ENCODE measurements around the gene STAMBPL1. TPM values are rescaled to one million over a fixed set of nuclear protein-coding genes. Genes with fewer than 3 reads are reported as not detected.

The STAMBPL1 gene
- polyA plus RNA-seq, 1 donor from 2014 or later = 21.9 TPM

DNA sequence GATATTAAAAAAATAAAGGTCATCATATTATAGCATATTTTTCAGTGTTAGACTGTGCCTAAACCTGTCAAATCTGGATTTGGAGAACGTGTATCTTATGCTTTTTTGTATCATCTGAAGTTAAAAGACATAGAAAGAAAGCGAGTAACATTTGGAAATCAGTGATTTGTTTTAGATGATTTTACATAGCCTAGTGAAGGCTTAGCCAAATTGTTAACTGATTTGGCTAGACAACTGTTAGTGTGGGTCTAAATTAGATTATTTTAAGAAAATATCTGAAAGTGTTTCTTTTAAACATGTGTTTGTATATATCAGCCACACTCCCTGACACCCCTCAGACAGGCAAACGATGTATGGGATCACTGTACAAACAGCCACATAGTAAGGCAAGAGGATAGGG lies 36.9 kb downstream of the STAMBPL1 start:
- Histone ChIP-seq H3K9me3 (ENCODE audit: low read length) (no peaks in the 10 kb centered on the region), H3K4me2 (ENCODE audit: low read length) (no peak overlapping the region), H2AFZ (ENCODE audit: low read depth, low read length) (no peak overlapping the region), H3K9me2 (ENCODE audit: insufficient read depth, low read length) (no peaks in the 10 kb centered on the region), H3K36me3 (ENCODE audit: insufficient read depth, low read length) (peaks cover 8% of the 10 kb centered on the region), H4K20me1 (ENCODE audit: insufficient read depth) (no peaks in the 10 kb centered on the region), H3K4me3 (ENCODE audit: low read length) (no peak overlapping the region), H3K27ac (ENCODE audit: low read length) (no peak overlapping the region), H3F3A (ENCODE audit: insufficient read depth, low read length, poor library complexity, severe bottlenecking) (no peaks in the 10 kb centered on the region), H3K79me2 (replicated peaks; ENCODE audit: insufficient read depth, low read length) (no peaks in the 10 kb centered on the region), H3K9ac (ENCODE audit: low read length) (no peak overlapping the region), H3K27me3 (ENCODE audit: insufficient read depth, low read depth, low read length) (no peaks in the 10 kb centered on the region)
- no peak for TF ChIP-seq EP300 (conservative IDR thresholded peaks at IDR 0.05; ENCODE audit: poor library complexity, severe bottlenecking)
- no peak for TF ChIP-seq TAF1 (IDR thresholded peaks at IDR 0.05; ENCODE audit: low read depth)
- TF ChIP-seq POLR2AphosphoS5 (IDR thresholded peaks at IDR 0.05) = no peak
- TF ChIP-seq SMC3 (conservative IDR thresholded peaks at IDR 0.05; ENCODE audit: poor library complexity) = no peak
- TF ChIP-seq EZH2 (IDR thresholded peaks at IDR 0.05; ENCODE audit: borderline replicate concordance, insufficient read depth, low read length, poor library complexity, severe bottlenecking) = no peak
- TF ChIP-seq RAD21 (conservative IDR thresholded peaks at IDR 0.05) = no peak
- TF ChIP-seq MXI1 (conservative IDR thresholded peaks at IDR 0.05; ENCODE audit: poor library complexity, severe bottlenecking) = no peak
- TF ChIP-seq, protein P1, sequence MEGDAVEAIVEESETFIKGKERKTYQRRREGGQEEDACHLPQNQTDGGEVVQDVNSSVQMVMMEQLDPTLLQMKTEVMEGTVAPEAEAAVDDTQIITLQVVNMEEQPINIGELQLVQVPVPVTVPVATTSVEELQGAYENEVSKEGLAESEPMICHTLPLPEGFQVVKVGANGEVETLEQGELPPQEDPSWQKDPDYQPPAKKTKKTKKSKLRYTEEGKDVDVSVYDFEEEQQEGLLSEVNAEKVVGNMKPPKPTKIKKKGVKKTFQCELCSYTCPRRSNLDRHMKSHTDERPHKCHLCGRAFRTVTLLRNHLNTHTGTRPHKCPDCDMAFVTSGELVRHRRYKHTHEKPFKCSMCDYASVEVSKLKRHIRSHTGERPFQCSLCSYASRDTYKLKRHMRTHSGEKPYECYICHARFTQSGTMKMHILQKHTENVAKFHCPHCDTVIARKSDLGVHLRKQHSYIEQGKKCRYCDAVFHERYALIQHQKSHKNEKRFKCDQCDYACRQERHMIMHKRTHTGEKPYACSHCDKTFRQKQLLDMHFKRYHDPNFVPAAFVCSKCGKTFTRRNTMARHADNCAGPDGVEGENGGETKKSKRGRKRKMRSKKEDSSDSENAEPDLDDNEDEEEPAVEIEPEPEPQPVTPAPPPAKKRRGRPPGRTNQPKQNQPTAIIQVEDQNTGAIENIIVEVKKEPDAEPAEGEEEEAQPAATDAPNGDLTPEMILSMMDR (IDR thresholded peaks at IDR 0.05; ENCODE audit: poor library complexity, severe bottlenecking) = no peak
- TF ChIP-seq, protein P2, sequence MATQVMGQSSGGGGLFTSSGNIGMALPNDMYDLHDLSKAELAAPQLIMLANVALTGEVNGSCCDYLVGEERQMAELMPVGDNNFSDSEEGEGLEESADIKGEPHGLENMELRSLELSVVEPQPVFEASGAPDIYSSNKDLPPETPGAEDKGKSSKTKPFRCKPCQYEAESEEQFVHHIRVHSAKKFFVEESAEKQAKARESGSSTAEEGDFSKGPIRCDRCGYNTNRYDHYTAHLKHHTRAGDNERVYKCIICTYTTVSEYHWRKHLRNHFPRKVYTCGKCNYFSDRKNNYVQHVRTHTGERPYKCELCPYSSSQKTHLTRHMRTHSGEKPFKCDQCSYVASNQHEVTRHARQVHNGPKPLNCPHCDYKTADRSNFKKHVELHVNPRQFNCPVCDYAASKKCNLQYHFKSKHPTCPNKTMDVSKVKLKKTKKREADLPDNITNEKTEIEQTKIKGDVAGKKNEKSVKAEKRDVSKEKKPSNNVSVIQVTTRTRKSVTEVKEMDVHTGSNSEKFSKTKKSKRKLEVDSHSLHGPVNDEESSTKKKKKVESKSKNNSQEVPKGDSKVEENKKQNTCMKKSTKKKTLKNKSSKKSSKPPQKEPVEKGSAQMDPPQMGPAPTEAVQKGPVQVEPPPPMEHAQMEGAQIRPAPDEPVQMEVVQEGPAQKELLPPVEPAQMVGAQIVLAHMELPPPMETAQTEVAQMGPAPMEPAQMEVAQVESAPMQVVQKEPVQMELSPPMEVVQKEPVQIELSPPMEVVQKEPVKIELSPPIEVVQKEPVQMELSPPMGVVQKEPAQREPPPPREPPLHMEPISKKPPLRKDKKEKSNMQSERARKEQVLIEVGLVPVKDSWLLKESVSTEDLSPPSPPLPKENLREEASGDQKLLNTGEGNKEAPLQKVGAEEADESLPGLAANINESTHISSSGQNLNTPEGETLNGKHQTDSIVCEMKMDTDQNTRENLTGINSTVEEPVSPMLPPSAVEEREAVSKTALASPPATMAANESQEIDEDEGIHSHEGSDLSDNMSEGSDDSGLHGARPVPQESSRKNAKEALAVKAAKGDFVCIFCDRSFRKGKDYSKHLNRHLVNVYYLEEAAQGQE (IDR thresholded peaks at IDR 0.05; ENCODE audit: borderline replicate concordance) = no peak

DNA sequence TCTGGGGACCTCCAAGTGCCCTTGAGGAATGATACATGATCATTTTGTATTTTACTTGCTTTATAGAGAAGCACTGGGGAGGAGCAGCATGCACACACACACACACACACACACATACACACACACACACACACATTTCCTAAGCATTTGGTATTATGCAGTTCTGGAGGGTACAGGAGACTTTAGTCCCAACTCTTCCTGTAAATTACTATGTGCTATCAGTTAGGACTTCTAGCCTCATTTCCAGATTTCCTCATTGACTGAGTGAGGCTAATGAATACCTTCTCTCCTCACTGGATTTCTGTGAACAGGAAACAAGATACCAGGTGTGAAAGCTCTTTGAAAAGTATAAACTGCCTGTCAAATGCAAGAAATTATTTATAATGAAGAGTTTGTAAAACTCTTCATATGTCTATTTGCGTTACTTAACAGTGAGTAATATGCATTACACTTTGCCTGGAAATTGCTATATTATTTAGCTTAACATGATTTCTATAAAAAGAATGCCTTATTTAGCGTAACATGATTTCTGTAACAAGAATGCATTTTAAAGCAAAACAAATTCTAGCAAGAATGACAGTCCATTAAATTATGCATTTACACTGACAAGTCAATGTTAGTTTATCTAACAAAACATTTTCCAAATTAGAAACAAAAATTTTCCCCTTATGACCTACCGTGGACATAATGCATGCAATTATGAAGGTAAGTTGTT lies 38.3 kb downstream of the STAMBPL1 start:
- H3K36me3 ChIP-seq (ENCODE audit: insufficient read depth, low read length) = peaks cover 8% of the 10 kb centered on the region
- no peaks in the 10 kb centered on the region for H3F3A ChIP-seq (ENCODE audit: insufficient read depth, low read length, poor library complexity, severe bottlenecking)
- H3K4me2 ChIP-seq (ENCODE audit: low read length) = no peak overlapping the region
- TF ChIP-seq TAF1 (IDR thresholded peaks at IDR 0.05; ENCODE audit: low read depth) = no peak
- no peak for TF ChIP-seq EZH2 (IDR thresholded peaks at IDR 0.05; ENCODE audit: borderline replicate concordance, insufficient read depth, low read length, poor library complexity, severe bottlenecking)
- TF ChIP-seq, protein P2 (IDR thresholded peaks at IDR 0.05; ENCODE audit: borderline replicate concordance) = no peak
- no peak for TF ChIP-seq RAD21 (conservative IDR thresholded peaks at IDR 0.05)
- TF ChIP-seq POLR2AphosphoS5 (IDR thresholded peaks at IDR 0.05) = no peak
- no peak for TF ChIP-seq EP300 (conservative IDR thresholded peaks at IDR 0.05; ENCODE audit: poor library complexity, severe bottlenecking)
- no peak for TF ChIP-seq SMC3 (conservative IDR thresholded peaks at IDR 0.05; ENCODE audit: poor library complexity)
- TF ChIP-seq, protein P1 (IDR thresholded peaks at IDR 0.05; ENCODE audit: poor library complexity, severe bottlenecking) = no peak
- no peak for TF ChIP-seq MXI1 (conservative IDR thresholded peaks at IDR 0.05; ENCODE audit: poor library complexity, severe bottlenecking)
- no peak overlapping the region for H3K4me3 ChIP-seq (ENCODE audit: low read length)
- no peaks in the 10 kb centered on the region for H3K27me3 ChIP-seq (ENCODE audit: insufficient read depth, low read depth, low read length)
- no peak overlapping the region for H3K27ac ChIP-seq (ENCODE audit: low read length)
- no peak overlapping the region for H3K9ac ChIP-seq (ENCODE audit: low read length)
- H3K9me3 ChIP-seq (ENCODE audit: low read length) = no peaks in the 10 kb centered on the region
- H3K9me2 ChIP-seq (ENCODE audit: insufficient read depth, low read length) = no peaks in the 10 kb centered on the region
- no peaks in the 10 kb centered on the region for H4K20me1 ChIP-seq (ENCODE audit: insufficient read depth)
- no peak overlapping the region for H2AFZ ChIP-seq (ENCODE audit: low read depth, low read length)
- H3K79me2 ChIP-seq (replicated peaks; ENCODE audit: insufficient read depth, low read length) = no peaks in the 10 kb centered on the region

All from neural cell (in vitro differentiated cells).